ENCODE measurements around the gene CAPN11. TPM values are rescaled to one million over a fixed set of nuclear protein-coding genes. Genes with fewer than 3 reads are reported as not detected.

CAPN11 gene
- polyA plus RNA-seq, 1 donor from 2014 or later, result not detected

DNA sequence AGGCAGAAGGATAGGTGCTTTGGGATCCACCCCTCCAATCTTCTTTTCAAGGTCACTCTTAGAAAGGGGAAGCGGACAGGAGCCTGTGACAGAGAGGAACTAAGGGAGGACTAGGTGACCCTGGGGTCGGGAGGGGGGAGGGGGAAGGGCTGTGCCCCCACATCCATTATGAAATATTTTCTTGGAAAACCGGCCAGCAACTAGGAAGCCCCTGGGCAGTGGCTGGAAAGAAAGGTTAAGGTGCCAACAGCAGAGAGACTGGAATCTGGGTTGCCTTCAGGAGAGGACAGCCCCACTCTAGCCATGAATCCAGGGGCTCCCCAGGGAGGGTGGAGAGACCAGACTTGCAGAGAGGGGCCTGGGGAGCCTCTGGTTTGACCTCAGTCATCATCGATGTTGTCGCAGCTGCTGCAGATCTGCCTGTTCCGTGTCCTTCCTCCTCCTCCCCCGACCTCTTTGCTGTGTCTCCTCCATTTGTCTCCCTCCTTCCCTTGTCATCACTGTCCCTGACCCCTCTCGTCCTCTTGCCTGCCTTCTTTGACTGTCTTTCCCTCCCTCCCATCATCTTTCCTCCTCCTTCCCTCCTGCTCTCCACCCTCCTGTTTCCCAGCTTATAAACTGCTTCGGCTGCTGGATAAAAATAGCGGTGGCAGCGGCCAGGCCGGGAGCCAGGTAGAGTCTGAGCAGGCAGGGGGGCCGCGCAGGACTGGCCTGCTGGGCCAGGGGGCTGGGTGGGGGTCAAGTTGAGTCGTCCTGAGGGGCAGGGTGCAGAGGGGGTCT lies 67.9 kb downstream of the CAPN11 start:
- no peaks in the 10 kb centered on the region for H3F3A ChIP-seq (ENCODE audit: insufficient read depth, low read length, poor library complexity, severe bottlenecking)
- peak overlapping the region; percentile 78 for H2AFZ ChIP-seq (ENCODE audit: low read depth, low read length)
- peak overlapping the region; percentile 65 for H3K4me2 ChIP-seq (ENCODE audit: low read length)
- H3K27me3 ChIP-seq (ENCODE audit: insufficient read depth, low read depth, low read length), result no peaks in the 10 kb centered on the region
- H3K27ac ChIP-seq (ENCODE audit: low read length), result peak overlapping the region; percentile 75
- H3K4me3 ChIP-seq (ENCODE audit: low read length), result peak overlapping the region; percentile 57
- no peaks in the 10 kb centered on the region for H4K20me1 ChIP-seq (ENCODE audit: insufficient read depth)
- H3K9me2 ChIP-seq (ENCODE audit: insufficient read depth, low read length), result no peaks in the 10 kb centered on the region
- no peaks in the 10 kb centered on the region for H3K9me3 ChIP-seq (ENCODE audit: low read length)
- H3K9ac ChIP-seq (ENCODE audit: low read length), result peak overlapping the region; percentile 62
- H3K79me2 ChIP-seq (replicated peaks; ENCODE audit: insufficient read depth, low read length), result peaks cover 3% of the 10 kb centered on the region
- H3K36me3 ChIP-seq (ENCODE audit: insufficient read depth, low read length), result no peaks in the 10 kb centered on the region
- TF ChIP-seq SMC3 (conservative IDR thresholded peaks at IDR 0.05; ENCODE audit: poor library complexity) (no peak), POLR2AphosphoS5 (IDR thresholded peaks at IDR 0.05) (no peak), RAD21 (conservative IDR thresholded peaks at IDR 0.05) (no peak), EP300 (conservative IDR thresholded peaks at IDR 0.05; ENCODE audit: poor library complexity, severe bottlenecking) (no peak)
- TF ChIP-seq, protein P1, sequence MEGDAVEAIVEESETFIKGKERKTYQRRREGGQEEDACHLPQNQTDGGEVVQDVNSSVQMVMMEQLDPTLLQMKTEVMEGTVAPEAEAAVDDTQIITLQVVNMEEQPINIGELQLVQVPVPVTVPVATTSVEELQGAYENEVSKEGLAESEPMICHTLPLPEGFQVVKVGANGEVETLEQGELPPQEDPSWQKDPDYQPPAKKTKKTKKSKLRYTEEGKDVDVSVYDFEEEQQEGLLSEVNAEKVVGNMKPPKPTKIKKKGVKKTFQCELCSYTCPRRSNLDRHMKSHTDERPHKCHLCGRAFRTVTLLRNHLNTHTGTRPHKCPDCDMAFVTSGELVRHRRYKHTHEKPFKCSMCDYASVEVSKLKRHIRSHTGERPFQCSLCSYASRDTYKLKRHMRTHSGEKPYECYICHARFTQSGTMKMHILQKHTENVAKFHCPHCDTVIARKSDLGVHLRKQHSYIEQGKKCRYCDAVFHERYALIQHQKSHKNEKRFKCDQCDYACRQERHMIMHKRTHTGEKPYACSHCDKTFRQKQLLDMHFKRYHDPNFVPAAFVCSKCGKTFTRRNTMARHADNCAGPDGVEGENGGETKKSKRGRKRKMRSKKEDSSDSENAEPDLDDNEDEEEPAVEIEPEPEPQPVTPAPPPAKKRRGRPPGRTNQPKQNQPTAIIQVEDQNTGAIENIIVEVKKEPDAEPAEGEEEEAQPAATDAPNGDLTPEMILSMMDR (IDR thresholded peaks at IDR 0.05; ENCODE audit: poor library complexity, severe bottlenecking), result no peak
- TF ChIP-seq, protein P2, sequence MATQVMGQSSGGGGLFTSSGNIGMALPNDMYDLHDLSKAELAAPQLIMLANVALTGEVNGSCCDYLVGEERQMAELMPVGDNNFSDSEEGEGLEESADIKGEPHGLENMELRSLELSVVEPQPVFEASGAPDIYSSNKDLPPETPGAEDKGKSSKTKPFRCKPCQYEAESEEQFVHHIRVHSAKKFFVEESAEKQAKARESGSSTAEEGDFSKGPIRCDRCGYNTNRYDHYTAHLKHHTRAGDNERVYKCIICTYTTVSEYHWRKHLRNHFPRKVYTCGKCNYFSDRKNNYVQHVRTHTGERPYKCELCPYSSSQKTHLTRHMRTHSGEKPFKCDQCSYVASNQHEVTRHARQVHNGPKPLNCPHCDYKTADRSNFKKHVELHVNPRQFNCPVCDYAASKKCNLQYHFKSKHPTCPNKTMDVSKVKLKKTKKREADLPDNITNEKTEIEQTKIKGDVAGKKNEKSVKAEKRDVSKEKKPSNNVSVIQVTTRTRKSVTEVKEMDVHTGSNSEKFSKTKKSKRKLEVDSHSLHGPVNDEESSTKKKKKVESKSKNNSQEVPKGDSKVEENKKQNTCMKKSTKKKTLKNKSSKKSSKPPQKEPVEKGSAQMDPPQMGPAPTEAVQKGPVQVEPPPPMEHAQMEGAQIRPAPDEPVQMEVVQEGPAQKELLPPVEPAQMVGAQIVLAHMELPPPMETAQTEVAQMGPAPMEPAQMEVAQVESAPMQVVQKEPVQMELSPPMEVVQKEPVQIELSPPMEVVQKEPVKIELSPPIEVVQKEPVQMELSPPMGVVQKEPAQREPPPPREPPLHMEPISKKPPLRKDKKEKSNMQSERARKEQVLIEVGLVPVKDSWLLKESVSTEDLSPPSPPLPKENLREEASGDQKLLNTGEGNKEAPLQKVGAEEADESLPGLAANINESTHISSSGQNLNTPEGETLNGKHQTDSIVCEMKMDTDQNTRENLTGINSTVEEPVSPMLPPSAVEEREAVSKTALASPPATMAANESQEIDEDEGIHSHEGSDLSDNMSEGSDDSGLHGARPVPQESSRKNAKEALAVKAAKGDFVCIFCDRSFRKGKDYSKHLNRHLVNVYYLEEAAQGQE (IDR thresholded peaks at IDR 0.05; ENCODE audit: borderline replicate concordance), result peak; percentile 78

GRCh38 chr6:44227148-44227793 lies 68.7 kb downstream of the CAPN11 start:
- H3K4me2 ChIP-seq (ENCODE audit: low read length), result peak overlapping the region; percentile 65
- peak overlapping the region; percentile 57 for H3K4me3 ChIP-seq (ENCODE audit: low read length)
- TF ChIP-seq, protein P2 (IDR thresholded peaks at IDR 0.05; ENCODE audit: borderline replicate concordance), result peak; percentile 8
- TF ChIP-seq SMC3 (conservative IDR thresholded peaks at IDR 0.05; ENCODE audit: poor library complexity) (no peak), RAD21 (conservative IDR thresholded peaks at IDR 0.05) (no peak), TAF1 (IDR thresholded peaks at IDR 0.05; ENCODE audit: low read depth) (no peak), POLR2AphosphoS5 (IDR thresholded peaks at IDR 0.05) (peak; percentile 13), MXI1 (conservative IDR thresholded peaks at IDR 0.05; ENCODE audit: poor library complexity, severe bottlenecking) (no peak), EZH2 (IDR thresholded peaks at IDR 0.05; ENCODE audit: borderline replicate concordance, insufficient read depth, low read length, poor library complexity, severe bottlenecking) (no peak), EP300 (conservative IDR thresholded peaks at IDR 0.05; ENCODE audit: poor library complexity, severe bottlenecking) (peak; percentile 24)
- TF ChIP-seq, protein P1 (IDR thresholded peaks at IDR 0.05; ENCODE audit: poor library complexity, severe bottlenecking), result no peak
- peaks cover 3% of the 10 kb centered on the region for H3K79me2 ChIP-seq (replicated peaks; ENCODE audit: insufficient read depth, low read length)
- no peaks in the 10 kb centered on the region for H3K27me3 ChIP-seq (ENCODE audit: insufficient read depth, low read depth, low read length)
- no peaks in the 10 kb centered on the region for H4K20me1 ChIP-seq (ENCODE audit: insufficient read depth)
- no peaks in the 10 kb centered on the region for H3K9me2 ChIP-seq (ENCODE audit: insufficient read depth, low read length)
- peak overlapping the region; percentile 78 for H2AFZ ChIP-seq (ENCODE audit: low read depth, low read length)
- peak overlapping the region; percentile 62 for H3K9ac ChIP-seq (ENCODE audit: low read length)
- H3K9me3 ChIP-seq (ENCODE audit: low read length), result no peaks in the 10 kb centered on the region
- peak overlapping the region; percentile 75 for H3K27ac ChIP-seq (ENCODE audit: low read length)
- no peaks in the 10 kb centered on the region for H3F3A ChIP-seq (ENCODE audit: insufficient read depth, low read length, poor library complexity, severe bottlenecking)
- no peaks in the 10 kb centered on the region for H3K36me3 ChIP-seq (ENCODE audit: insufficient read depth, low read length)

Data from neural cell (in vitro differentiated cells).